GM23248 (cell line): ENCODE measurements around the gene RXRA. TPM values are rescaled to one million over a fixed set of nuclear protein-coding genes. Genes with fewer than 3 reads are reported as not detected.

Source experiments
- DNase-seq: peaks from one replicate; pipeline ENCODE4 v3.0.0-alpha.2; 2015
- H2AFZ ChIP-seq: fragments of 200-600 bp; sonication (generic); 2 replicates; pipeline ENCODE4 v1.6.1; 2016; ENCODE audit warnings: antibody characterized with exemption
- H3F3A ChIP-seq: fragments of 200-600 bp; sonication (generic); 2 replicates; pipeline ENCODE4 v1.6.1; 2016; ENCODE audit warnings: mild to moderate bottlenecking, antibody characterized with exemption, mixed run types; ENCODE audit not compliant: insufficient read depth
- H3K27ac ChIP-seq: fragments of 200-600 bp; sonication (generic); 2 replicates; pipeline ENCODE4 v1.5.1; 2016; ENCODE audit warnings: mild to moderate bottlenecking
- H3K27me3 ChIP-seq: fragments of 200-600 bp; sonication (generic); replicated peaks from 2 replicates; pipeline ENCODE4 v1.6.1; 2016; ENCODE audit warnings: mild to moderate bottlenecking; ENCODE audit not compliant: insufficient read depth
- H3K36me3 ChIP-seq: fragments of 200-600 bp; sonication (generic); 2 replicates; pipeline ENCODE4 v1.6.1; 2016; ENCODE audit warnings: low read depth, mild to moderate bottlenecking
- H3K4me1 ChIP-seq: fragments of 200-600 bp; sonication (generic); 2 replicates; pipeline ENCODE4 v1.6.1; 2016; ENCODE audit warnings: mild to moderate bottlenecking; ENCODE audit not compliant: insufficient read depth
- H3K4me2 ChIP-seq: fragments of 200-600 bp; sonication (generic); one replicate; pipeline ENCODE4 v1.6.1; 2016; ENCODE audit warnings: mild to moderate bottlenecking; ENCODE audit not compliant: unreplicated experiment
- H3K4me3 ChIP-seq: fragments of 200-600 bp; sonication (generic); 2 replicates; pipeline ENCODE4 v1.5.1; 2016; ENCODE audit warnings: mild to moderate bottlenecking
- H3K79me2 ChIP-seq: fragments of 200-600 bp; sonication (generic); 2 replicates; pipeline ENCODE4 v1.6.1; 2016; ENCODE audit warnings: mild to moderate bottlenecking; ENCODE audit not compliant: insufficient read depth
- H3K9ac ChIP-seq: fragments of 200-600 bp; sonication (generic); 2 replicates; pipeline ENCODE4 v1.6.1; 2016; ENCODE audit warnings: mild to moderate bottlenecking
- H3K9me2 ChIP-seq: fragments of 200-600 bp; sonication (generic); 2 replicates; pipeline ENCODE4 v1.6.1; 2016; ENCODE audit warnings: mixed run types, mild to moderate bottlenecking, moderate library complexity; ENCODE audit not compliant: insufficient read depth
- H3K9me3 ChIP-seq: fragments of 200-600 bp; sonication (generic); one replicate; pipeline ENCODE4 v1.6.1; 2017; ENCODE audit warnings: low read depth
- H4K20me1 ChIP-seq: fragments of 200-600 bp; sonication (generic); 2 replicates; pipeline ENCODE4 v1.6.0; 2016; ENCODE audit not compliant: insufficient read depth
- EZH2 ChIP-seq: fragments of 200-600 bp; sonication (generic); IDR thresholded peaks from 2 replicates; pipeline ENCODE4 v1.6.1; 2018; ENCODE audit warnings: antibody characterized with exemption, mild to moderate bottlenecking; ENCODE audit not compliant: insufficient read depth, poor library complexity, severe bottlenecking
- EZH2phosphoT487 ChIP-seq: fragments of 200-600 bp; sonication (generic); IDR thresholded peaks from 2 replicates; pipeline ENCODE4 v1.6.1; 2018; ENCODE audit warnings: antibody characterized with exemption, moderate library complexity, mild to moderate bottlenecking, low read depth; ENCODE audit not compliant: insufficient read depth
- WGBS, 2 experiments: methylation state at CpG; one replicate each; pipeline ENCODE4 v1.1.6; 2015 to 2017; ENCODE audit warnings: low lambda C conversion rate in 2 of 2, low coverage in 1 of 2; ENCODE audit errors: missing lambda C conversion rate in 2 of 2; 5-methylcytosine and 5-hydroxymethylcytosine counted together
- in situ Hi-C: fragments of 300-500 bp; cut with MboI; formaldehyde crosslinking; loops from 2 replicates; pipeline ENCODE4 v1.15.0; 2020
- polyA plus RNA-seq: library from polyadenylated mRNA; unstranded; fragments of >200 nt; fragmentation: Nextera tagmentation; extraction: Ambion mirVana; gene quantifications from 2 replicates; pipeline ENCODE4 v1.2.1, GENCODE V29; 2016
- total RNA-seq: library from RNA; depleted of rRNA; stranded (reverse); fragments of >200 nt; shearing (Covaris generic); gene quantifications from 2 replicates; pipeline ENCODE4 v1.2.3, GENCODE V29; 2014

The RXRA gene
- total and polyA plus RNA-seq, 2 experiments from 2014 or later, result 3.9 to 34.8 TPM

- 56 to 71% methylated on average over 12 to 18 of the region's 19 CpGs for WGBS, 2 experiments
- Histone ChIP-seq H3F3A (no peaks in the 10 kb centered on the region), H3K4me2 (no peak overlapping the region), H4K20me1 (peaks cover 13% of the 10 kb centered on the region; the same call in 1 of the 2 replicates), H3K79me2 (peaks cover 100% of the 10 kb centered on the region), H3K27me3 (no peaks in the 10 kb centered on the region), H3K9me3 (no peaks in the 10 kb centered on the region), H3K27ac (no peak overlapping the region), H3K9ac (peak overlapping the region; percentile 46; the same call in 1 of the 2 replicates), H3K4me1 (peaks cover 7% of the 10 kb centered on the region; the same call in 1 of the 2 replicates), H3K36me3 (no peaks in the 10 kb centered on the region), H3K4me3 (no peak overlapping the region), H2AFZ (no peak overlapping the region), H3K9me2 (no peaks in the 10 kb centered on the region)
- TF ChIP-seq EZH2 (no peak), EZH2phosphoT487 (no peak)
- DNase-seq, result peak; percentile 53
- in situ Hi-C loops, result no loop called here
Measured at GRCh38 chr9:134384811-134385479, 58.7 kb downstream of the RXRA start.

GRCh38 chr9:134385915-134386314 lies 59.7 kb downstream of the RXRA start:
- Histone ChIP-seq H3K36me3 (no peaks in the 10 kb centered on the region), H3K27me3 (no peaks in the 10 kb centered on the region), H3K4me3 (no peak overlapping the region), H3K4me2 (no peak overlapping the region), H2AFZ (no peak overlapping the region), H3K9ac (no peak overlapping the region), H3K27ac (no peak overlapping the region), H3K79me2 (peaks cover 100% of the 10 kb centered on the region), H3K9me3 (no peaks in the 10 kb centered on the region), H3K9me2 (no peaks in the 10 kb centered on the region), H3K4me1 (peaks cover 7% of the 10 kb centered on the region; the same call in 1 of the 2 replicates), H3F3A (no peaks in the 10 kb centered on the region), H4K20me1 (peaks cover 13% of the 10 kb centered on the region; the same call in 1 of the 2 replicates)
- no peak for TF ChIP-seq EZH2
- no peak for TF ChIP-seq EZH2phosphoT487
- WGBS, 2 experiments, result 96 to 97% methylated on average over 21 to 24 of the region's 24 CpGs
- in situ Hi-C loops, result no loop called here
- no peak for DNase-seq

- H3K4me1 ChIP-seq, result peaks cover 7% of the 10 kb centered on the region; the same call in 1 of the 2 replicates
- H3F3A ChIP-seq, result no peaks in the 10 kb centered on the region
- H3K9me2 ChIP-seq, result no peaks in the 10 kb centered on the region
- no peak overlapping the region for H3K27ac ChIP-seq
- H3K36me3 ChIP-seq, result no peaks in the 10 kb centered on the region
- H3K9me3 ChIP-seq, result no peaks in the 10 kb centered on the region
- H4K20me1 ChIP-seq, result peaks cover 10% of the 10 kb centered on the region; the same call in 1 of the 2 replicates
- H3K79me2 ChIP-seq, result peaks cover 98% of the 10 kb centered on the region
- in situ Hi-C loops, result no loop called here
- H3K4me2 ChIP-seq, result no peak overlapping the region
- TF ChIP-seq EZH2phosphoT487 (no peak), EZH2 (no peak)
- H3K27me3 ChIP-seq, result no peaks in the 10 kb centered on the region
- no peak overlapping the region for H3K4me3 ChIP-seq
- WGBS, 2 experiments, result 60 to 61% methylated on average over 37 to 38 of the region's 38 CpGs
- DNase-seq, result peak; percentile 43
- H3K9ac ChIP-seq, result no peak overlapping the region
- no peak overlapping the region for H2AFZ ChIP-seq
Measured at GRCh38 chr9:134386951-134387831, 60.9 kb downstream of the RXRA start.

GRCh38 chr9:134388289-134388808 lies 62.1 kb downstream of the RXRA start:
- H3F3A ChIP-seq, result no peaks in the 10 kb centered on the region
- TF ChIP-seq EZH2 (no peak), EZH2phosphoT487 (no peak)
- WGBS, 2 experiments, result 85 to 88% methylated on average over 15 of the region's 15 CpGs
- peaks cover 98% of the 10 kb centered on the region for H3K79me2 ChIP-seq
- no peak for DNase-seq
- no peaks in the 10 kb centered on the region for H3K27me3 ChIP-seq
- H3K27ac ChIP-seq, result no peak overlapping the region
- peaks cover 10% of the 10 kb centered on the region; the same call in 1 of the 2 replicates for H4K20me1 ChIP-seq
- H3K4me2 ChIP-seq, result no peak overlapping the region
- no peak overlapping the region for H3K9ac ChIP-seq
- no peaks in the 10 kb centered on the region for H3K36me3 ChIP-seq
- no peak overlapping the region for H3K4me3 ChIP-seq
- H3K4me1 ChIP-seq, result peaks cover 7% of the 10 kb centered on the region; the same call in 1 of the 2 replicates
- in situ Hi-C loops, result no loop called here
- no peaks in the 10 kb centered on the region for H3K9me3 ChIP-seq
- H3K9me2 ChIP-seq, result no peaks in the 10 kb centered on the region
- no peak overlapping the region for H2AFZ ChIP-seq
